ENCODE data around the gene PGAP1. TPM values are rescaled to one million over a fixed set of nuclear protein-coding genes. Genes with fewer than 3 reads are reported as not detected.

Gene PGAP1
- total RNA-seq, 1 donor from 2014 or later: 45.1 TPM

DNA sequence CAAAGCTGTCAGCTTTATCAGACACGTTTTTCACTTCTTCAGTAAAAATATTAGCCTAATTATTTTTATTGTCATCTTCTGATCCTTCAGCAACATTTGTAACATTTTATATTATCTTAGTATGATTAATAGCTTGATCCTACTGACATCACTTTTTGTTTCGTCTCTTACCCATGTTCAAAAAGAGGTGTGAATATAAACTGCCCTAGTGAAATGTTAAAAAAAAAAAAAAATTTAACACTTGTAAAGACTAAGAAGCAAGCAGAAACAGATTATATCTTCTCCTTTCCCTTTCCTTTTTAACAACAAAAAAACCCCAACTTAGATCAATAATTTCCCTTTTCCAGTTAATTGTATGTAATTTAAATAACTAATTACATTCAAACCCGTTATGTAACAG lies 81.1 kb downstream of the PGAP1 start:
- peaks cover 9% of the 10 kb centered on the region for H3K36me3 Mint-ChIP-seq

DNA sequence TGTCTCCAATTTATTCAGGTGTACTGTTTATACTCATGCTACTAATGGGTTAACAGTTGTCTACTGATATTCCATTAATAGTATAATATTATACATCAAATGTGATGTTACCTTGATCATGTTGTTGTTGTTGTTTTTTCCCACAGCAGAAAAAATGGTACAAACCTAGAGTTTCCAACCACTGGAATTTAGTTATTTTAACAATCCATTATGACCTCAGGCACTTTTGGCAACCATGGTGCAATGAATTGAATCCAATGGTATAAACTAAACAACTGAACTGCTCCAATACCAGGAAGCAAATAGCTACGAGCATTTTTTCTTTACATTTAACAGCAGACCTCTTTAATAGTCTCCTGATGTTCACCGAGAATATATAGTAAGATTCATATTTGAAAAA lies 86.3 kb downstream of the PGAP1 start:
- no peaks in the 10 kb centered on the region for H3K9me3 Mint-ChIP-seq

More for the DNA sequence above, 81.1 kb downstream of the PGAP1 start:
- DNase-seq (ENCODE audit: extremely low spot score, unreplicated experiment): no peak
- H3K4me3 Mint-ChIP-seq: no peak overlapping the region
- TF ChIP-seq, protein P1, sequence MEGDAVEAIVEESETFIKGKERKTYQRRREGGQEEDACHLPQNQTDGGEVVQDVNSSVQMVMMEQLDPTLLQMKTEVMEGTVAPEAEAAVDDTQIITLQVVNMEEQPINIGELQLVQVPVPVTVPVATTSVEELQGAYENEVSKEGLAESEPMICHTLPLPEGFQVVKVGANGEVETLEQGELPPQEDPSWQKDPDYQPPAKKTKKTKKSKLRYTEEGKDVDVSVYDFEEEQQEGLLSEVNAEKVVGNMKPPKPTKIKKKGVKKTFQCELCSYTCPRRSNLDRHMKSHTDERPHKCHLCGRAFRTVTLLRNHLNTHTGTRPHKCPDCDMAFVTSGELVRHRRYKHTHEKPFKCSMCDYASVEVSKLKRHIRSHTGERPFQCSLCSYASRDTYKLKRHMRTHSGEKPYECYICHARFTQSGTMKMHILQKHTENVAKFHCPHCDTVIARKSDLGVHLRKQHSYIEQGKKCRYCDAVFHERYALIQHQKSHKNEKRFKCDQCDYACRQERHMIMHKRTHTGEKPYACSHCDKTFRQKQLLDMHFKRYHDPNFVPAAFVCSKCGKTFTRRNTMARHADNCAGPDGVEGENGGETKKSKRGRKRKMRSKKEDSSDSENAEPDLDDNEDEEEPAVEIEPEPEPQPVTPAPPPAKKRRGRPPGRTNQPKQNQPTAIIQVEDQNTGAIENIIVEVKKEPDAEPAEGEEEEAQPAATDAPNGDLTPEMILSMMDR (conservative IDR thresholded peaks at IDR 0.05): no peak
- H3K27ac Mint-ChIP-seq: no peak overlapping the region
- no peaks in the 10 kb centered on the region for H3K4me1 Mint-ChIP-seq (ENCODE audit: unreplicated experiment)
- no peaks in the 10 kb centered on the region for H3K9me3 Mint-ChIP-seq
- no peaks in the 10 kb centered on the region for H3K27me3 Mint-ChIP-seq

DNA sequence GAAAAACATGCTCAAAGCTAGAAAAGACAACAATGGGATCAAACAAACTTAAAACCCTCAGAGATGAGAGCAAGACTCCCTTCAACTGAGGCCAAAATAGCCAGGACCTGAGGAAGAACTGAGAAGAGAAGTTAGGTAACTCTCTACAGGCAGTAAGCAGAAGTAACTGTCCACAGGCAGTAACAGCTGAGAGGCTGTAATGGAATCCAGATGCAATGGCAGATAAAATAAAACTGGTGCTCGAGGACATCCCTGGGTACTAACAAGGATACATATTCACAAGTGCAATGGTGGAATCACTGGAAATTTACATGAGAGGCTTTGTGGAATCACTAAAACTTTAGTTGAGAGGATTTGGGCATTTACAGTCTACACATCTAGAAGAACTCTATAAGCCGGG lies 86.9 kb downstream of the PGAP1 start:
- Mint-ChIP-seq H3K27me3 (no peaks in the 10 kb centered on the region), H3K27ac (no peak overlapping the region), H3K9me3 (no peaks in the 10 kb centered on the region), H3K4me1 (ENCODE audit: unreplicated experiment) (no peaks in the 10 kb centered on the region), H3K36me3 (peaks cover 12% of the 10 kb centered on the region), H3K4me3 (no peak overlapping the region)
- no peak for DNase-seq (ENCODE audit: extremely low spot score, unreplicated experiment)
- TF ChIP-seq, protein P1 (conservative IDR thresholded peaks at IDR 0.05): no peak

More for the DNA sequence above, 86.3 kb downstream of the PGAP1 start:
- no peaks in the 10 kb centered on the region for H3K4me1 Mint-ChIP-seq (ENCODE audit: unreplicated experiment)
- peaks cover 12% of the 10 kb centered on the region for H3K36me3 Mint-ChIP-seq
- no peaks in the 10 kb centered on the region for H3K27me3 Mint-ChIP-seq
- no peak overlapping the region for H3K4me3 Mint-ChIP-seq
- TF ChIP-seq, protein P1 (conservative IDR thresholded peaks at IDR 0.05): no peak
- no peak for DNase-seq (ENCODE audit: extremely low spot score, unreplicated experiment)
- no peak overlapping the region for H3K27ac Mint-ChIP-seq

DNA sequence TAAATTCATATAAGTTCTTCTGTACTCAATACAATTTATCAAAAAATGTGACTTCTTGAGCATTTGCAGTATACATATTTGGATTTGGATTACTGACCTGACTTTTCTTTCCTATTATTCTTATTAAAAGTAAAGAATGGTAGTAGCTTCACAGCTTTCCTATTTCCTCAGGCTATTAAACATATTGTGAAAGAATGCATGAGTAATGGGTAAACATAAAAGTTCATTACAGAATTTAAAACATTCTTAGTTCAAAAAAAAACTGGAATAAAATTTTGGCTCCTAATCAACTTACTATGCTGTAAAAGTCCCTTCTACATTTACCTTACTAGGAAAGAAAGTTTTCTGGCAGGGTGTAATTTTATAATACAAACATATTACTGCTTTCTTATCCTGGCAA lies 90.1 kb downstream of the PGAP1 start:
- Mint-ChIP-seq H3K4me1 (ENCODE audit: unreplicated experiment) (no peaks in the 10 kb centered on the region), H3K27ac (no peak overlapping the region), H3K4me3 (no peak overlapping the region), H3K27me3 (no peaks in the 10 kb centered on the region), H3K36me3 (peaks cover 12% of the 10 kb centered on the region), H3K9me3 (no peaks in the 10 kb centered on the region)
- no peak for DNase-seq (ENCODE audit: extremely low spot score, unreplicated experiment)
- TF ChIP-seq, protein P1 (conservative IDR thresholded peaks at IDR 0.05): no peak

DNA sequence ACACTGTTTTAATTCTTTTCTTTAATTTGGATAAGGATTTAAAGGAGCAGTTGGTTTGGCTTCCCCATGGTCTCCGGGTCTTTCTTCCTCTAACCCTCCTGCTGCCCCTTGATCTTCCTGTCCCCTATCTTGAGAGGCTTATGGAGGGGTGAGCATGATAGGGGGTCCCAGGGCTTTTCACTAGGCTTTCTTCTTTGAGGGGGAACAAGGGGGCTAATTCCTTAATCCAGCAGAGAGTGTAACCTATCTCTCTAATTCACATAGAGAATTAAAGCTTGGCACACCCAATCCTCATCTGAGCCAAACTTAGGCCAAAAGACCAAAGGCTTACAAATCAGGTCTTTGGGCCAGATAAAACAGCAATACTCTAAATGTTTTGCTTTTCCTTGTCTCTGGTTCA lies 95.8 kb downstream of the PGAP1 start:
- no peak overlapping the region for H3K4me3 Mint-ChIP-seq

More for the DNA sequence above, 95.8 kb downstream of the PGAP1 start:
- DNase-seq (ENCODE audit: extremely low spot score, unreplicated experiment): no peak
- Mint-ChIP-seq H3K9me3 (no peaks in the 10 kb centered on the region), H3K27ac (no peak overlapping the region), H3K36me3 (peaks cover 4% of the 10 kb centered on the region), H3K27me3 (no peaks in the 10 kb centered on the region), H3K4me1 (ENCODE audit: unreplicated experiment) (no peaks in the 10 kb centered on the region)
- TF ChIP-seq, protein P1 (conservative IDR thresholded peaks at IDR 0.05): no peak

All from type B pancreatic cell (in vitro differentiated cells).